ENCODE data around the gene BDH2. TPM values are rescaled to one million over a fixed set of nuclear protein-coding genes. Genes with fewer than 3 reads are reported as not detected.

BDH2 gene
- polyA plus RNA-seq, 1 donor from 2014 or later: 12.9 TPM

DNA sequence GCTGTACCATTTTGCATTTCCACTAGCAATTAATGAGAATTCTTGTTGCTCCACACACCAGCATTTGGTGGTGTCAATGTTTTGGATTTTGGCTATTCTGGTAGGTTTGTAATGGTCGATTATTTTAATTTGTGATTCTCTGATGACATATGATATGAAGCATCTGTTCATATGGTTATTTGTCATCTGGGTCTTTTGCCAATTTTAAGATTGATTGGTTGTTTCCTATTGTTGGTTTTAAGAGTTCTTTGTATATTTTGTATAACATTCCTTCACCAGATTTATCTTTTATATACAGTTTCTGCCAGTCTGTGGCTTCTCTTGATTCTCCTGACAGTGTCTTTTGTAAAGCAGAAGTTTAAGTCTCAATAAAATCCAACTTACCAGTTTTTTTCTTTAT, 18.5 kb upstream of the BDH2 start:
- Histone ChIP-seq H4K20me1 (ENCODE audit: insufficient read depth) (no peaks in the 10 kb centered on the region), H3K9me3 (ENCODE audit: low read length) (no peaks in the 10 kb centered on the region), H3K9ac (ENCODE audit: low read length) (no peak overlapping the region), H3F3A (ENCODE audit: insufficient read depth, low read length, poor library complexity, severe bottlenecking) (no peaks in the 10 kb centered on the region), H3K79me2 (replicated peaks; ENCODE audit: insufficient read depth, low read length) (no peaks in the 10 kb centered on the region), H3K4me3 (ENCODE audit: low read length) (no peak overlapping the region), H3K4me2 (ENCODE audit: low read length) (no peak overlapping the region), H3K27me3 (ENCODE audit: insufficient read depth, low read depth, low read length) (no peaks in the 10 kb centered on the region), H3K36me3 (ENCODE audit: insufficient read depth, low read length) (no peaks in the 10 kb centered on the region), H3K9me2 (ENCODE audit: insufficient read depth, low read length) (no peaks in the 10 kb centered on the region), H2AFZ (ENCODE audit: low read depth, low read length) (no peak overlapping the region), H3K27ac (ENCODE audit: low read length) (no peak overlapping the region)
- TF ChIP-seq POLR2AphosphoS5 (IDR thresholded peaks at IDR 0.05) (no peak), SMC3 (conservative IDR thresholded peaks at IDR 0.05; ENCODE audit: poor library complexity) (no peak), EP300 (conservative IDR thresholded peaks at IDR 0.05; ENCODE audit: poor library complexity, severe bottlenecking) (no peak), EZH2 (IDR thresholded peaks at IDR 0.05; ENCODE audit: borderline replicate concordance, insufficient read depth, low read length, poor library complexity, severe bottlenecking) (no peak), CTCF (IDR thresholded peaks at IDR 0.05; ENCODE audit: poor library complexity, severe bottlenecking) (no peak), RAD21 (conservative IDR thresholded peaks at IDR 0.05) (no peak), TAF1 (IDR thresholded peaks at IDR 0.05; ENCODE audit: low read depth) (no peak), MXI1 (conservative IDR thresholded peaks at IDR 0.05; ENCODE audit: poor library complexity, severe bottlenecking) (no peak)
- TF ChIP-seq, protein P1, sequence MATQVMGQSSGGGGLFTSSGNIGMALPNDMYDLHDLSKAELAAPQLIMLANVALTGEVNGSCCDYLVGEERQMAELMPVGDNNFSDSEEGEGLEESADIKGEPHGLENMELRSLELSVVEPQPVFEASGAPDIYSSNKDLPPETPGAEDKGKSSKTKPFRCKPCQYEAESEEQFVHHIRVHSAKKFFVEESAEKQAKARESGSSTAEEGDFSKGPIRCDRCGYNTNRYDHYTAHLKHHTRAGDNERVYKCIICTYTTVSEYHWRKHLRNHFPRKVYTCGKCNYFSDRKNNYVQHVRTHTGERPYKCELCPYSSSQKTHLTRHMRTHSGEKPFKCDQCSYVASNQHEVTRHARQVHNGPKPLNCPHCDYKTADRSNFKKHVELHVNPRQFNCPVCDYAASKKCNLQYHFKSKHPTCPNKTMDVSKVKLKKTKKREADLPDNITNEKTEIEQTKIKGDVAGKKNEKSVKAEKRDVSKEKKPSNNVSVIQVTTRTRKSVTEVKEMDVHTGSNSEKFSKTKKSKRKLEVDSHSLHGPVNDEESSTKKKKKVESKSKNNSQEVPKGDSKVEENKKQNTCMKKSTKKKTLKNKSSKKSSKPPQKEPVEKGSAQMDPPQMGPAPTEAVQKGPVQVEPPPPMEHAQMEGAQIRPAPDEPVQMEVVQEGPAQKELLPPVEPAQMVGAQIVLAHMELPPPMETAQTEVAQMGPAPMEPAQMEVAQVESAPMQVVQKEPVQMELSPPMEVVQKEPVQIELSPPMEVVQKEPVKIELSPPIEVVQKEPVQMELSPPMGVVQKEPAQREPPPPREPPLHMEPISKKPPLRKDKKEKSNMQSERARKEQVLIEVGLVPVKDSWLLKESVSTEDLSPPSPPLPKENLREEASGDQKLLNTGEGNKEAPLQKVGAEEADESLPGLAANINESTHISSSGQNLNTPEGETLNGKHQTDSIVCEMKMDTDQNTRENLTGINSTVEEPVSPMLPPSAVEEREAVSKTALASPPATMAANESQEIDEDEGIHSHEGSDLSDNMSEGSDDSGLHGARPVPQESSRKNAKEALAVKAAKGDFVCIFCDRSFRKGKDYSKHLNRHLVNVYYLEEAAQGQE (IDR thresholded peaks at IDR 0.05; ENCODE audit: borderline replicate concordance): no peak

DNA sequence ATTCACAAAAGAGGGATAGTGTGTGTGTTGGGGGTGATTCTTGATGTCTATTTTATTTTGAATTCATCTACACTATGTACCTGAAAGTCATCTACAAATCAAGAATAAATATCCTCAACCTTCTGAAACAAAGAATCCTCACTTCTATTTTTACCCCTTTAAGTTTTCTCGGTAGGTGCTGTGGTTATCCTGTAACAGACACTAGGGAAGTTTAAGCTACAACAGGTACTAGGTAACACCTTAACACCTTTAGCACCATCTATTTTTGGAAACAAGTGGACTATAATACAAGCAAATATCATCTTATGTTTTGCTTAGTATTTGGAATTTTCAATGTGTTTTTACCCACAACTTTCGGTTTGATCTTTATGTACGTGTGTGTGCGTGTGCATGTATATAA, 12.0 kb upstream of the BDH2 start:
- no peaks in the 10 kb centered on the region for H3K36me3 ChIP-seq (ENCODE audit: insufficient read depth, low read length)
- no peak overlapping the region for H3K27ac ChIP-seq (ENCODE audit: low read length)
- no peaks in the 10 kb centered on the region for H4K20me1 ChIP-seq (ENCODE audit: insufficient read depth)
- no peaks in the 10 kb centered on the region for H3F3A ChIP-seq (ENCODE audit: insufficient read depth, low read length, poor library complexity, severe bottlenecking)
- H2AFZ ChIP-seq (ENCODE audit: low read depth, low read length): no peak overlapping the region
- H3K4me2 ChIP-seq (ENCODE audit: low read length): no peak overlapping the region
- H3K9me2 ChIP-seq (ENCODE audit: insufficient read depth, low read length): no peaks in the 10 kb centered on the region
- TF ChIP-seq SMC3 (conservative IDR thresholded peaks at IDR 0.05; ENCODE audit: poor library complexity) (no peak), CTCF (IDR thresholded peaks at IDR 0.05; ENCODE audit: poor library complexity, severe bottlenecking) (no peak), MXI1 (conservative IDR thresholded peaks at IDR 0.05; ENCODE audit: poor library complexity, severe bottlenecking) (no peak), EZH2 (IDR thresholded peaks at IDR 0.05; ENCODE audit: borderline replicate concordance, insufficient read depth, low read length, poor library complexity, severe bottlenecking) (no peak), TAF1 (IDR thresholded peaks at IDR 0.05; ENCODE audit: low read depth) (no peak), POLR2AphosphoS5 (IDR thresholded peaks at IDR 0.05) (no peak), EP300 (conservative IDR thresholded peaks at IDR 0.05; ENCODE audit: poor library complexity, severe bottlenecking) (no peak), RAD21 (conservative IDR thresholded peaks at IDR 0.05) (no peak)
- TF ChIP-seq, protein P1 (IDR thresholded peaks at IDR 0.05; ENCODE audit: borderline replicate concordance): no peak
- H3K4me3 ChIP-seq (ENCODE audit: low read length): no peak overlapping the region
- H3K9ac ChIP-seq (ENCODE audit: low read length): no peak overlapping the region
- H3K9me3 ChIP-seq (ENCODE audit: low read length): no peaks in the 10 kb centered on the region
- H3K27me3 ChIP-seq (ENCODE audit: insufficient read depth, low read depth, low read length): no peaks in the 10 kb centered on the region
- no peaks in the 10 kb centered on the region for H3K79me2 ChIP-seq (replicated peaks; ENCODE audit: insufficient read depth, low read length)
